Body of pancreas (tissue), 4 donors: ENCODE results near the gene KIAA0232.

Experiments used
- CTCF ChIP-seq, 7 experiments: fragments of 450-650 bp in 4 of 7; fragments of 200-600 bp in 3 of 7; sonication (generic) in 3 of 7; IDR thresholded peaks; one replicate each; pipeline ENCODE4 v1.5.1; 2016 to 2019; ENCODE audit warnings: antibody characterized with exemption in 7 of 7
- POLR2A ChIP-seq, 3 donors: fragments of 450-650 bp; IDR thresholded peaks; one replicate each; pipeline ENCODE4 v1.6.1; 2016; ENCODE audit warnings: antibody characterized with exemption in 3 of 3, mild to moderate bottlenecking in 2 of 3

- TF ChIP-seq CTCF (IDR thresholded peaks at IDR 0.05) (no peak), POLR2A (IDR thresholded peaks at IDR 0.05) (no peak)
Observed at GRCh38 chr4:6905516-6906445, 123.3 kb downstream of the KIAA0232 start.
